Ovary (tissue), 9 donors: Measurements from ENCODE around the gene KLK10. TPM values are rescaled to one million over a fixed set of nuclear protein-coding genes. Genes with fewer than 3 reads are reported as not detected.

ENCODE experiments used
- DNase-seq, 5 donors: peaks; one replicate each; pipeline ENCODE4 v3.0.0-alpha.2; 2019 to 2020
- H3K27ac ChIP-seq, 2 donors: fragments of 200-600 bp; one replicate each; pipeline versions ENCODE4 v1.5.1 to v1.8.0; 2019 to 2022
- H3K27me3 ChIP-seq: fragments of 200-600 bp; one replicate; pipeline ENCODE4 v1.8.0; 2022
- H3K36me3 ChIP-seq: fragments of 200-600 bp; sonication (generic); one replicate; pipeline ENCODE4 v1.5.1; 2019
- H3K4me1 ChIP-seq: one replicate; pipeline ENCODE4 v1.8.1; 2013; ENCODE audit warnings: mild to moderate bottlenecking, moderate library complexity; ENCODE audit not compliant: insufficient read depth
- H3K4me3 ChIP-seq: fragments of 200-600 bp; sonication (generic); one replicate; pipeline ENCODE4 v1.5.1; 2017
- H3K9me3 ChIP-seq, 2 donors: fragments of 200-600 bp in 1 of 2; sonication (generic) in 1 of 2; one replicate each; pipeline versions ENCODE4 v1.5.1 to v1.8.1; 2013 to 2019; ENCODE audit warnings: mild to moderate bottlenecking in 1 of 2, moderate library complexity in 1 of 2
- CTCF ChIP-seq, 3 donors: fragments of 450-650 bp in 2 of 3; fragments of 200-600 bp in 1 of 3; IDR thresholded peaks; one replicate each; pipeline versions ENCODE4 v1.5.1 to v1.8.0; 2016 to 2022; ENCODE audit warnings: antibody characterized with exemption in 3 of 3, mild to moderate bottlenecking in 1 of 3
- EP300 ChIP-seq: sonication (generic); formaldehyde crosslinking; IDR thresholded peaks from one replicate; pipeline ENCODE4 v1.6.1; 2017; ENCODE audit warnings: antibody characterized with exemption
- POLR2A ChIP-seq: fragments of 450-650 bp; IDR thresholded peaks from one replicate; pipeline ENCODE4 v1.6.1; 2017; ENCODE audit warnings: antibody characterized with exemption, mild to moderate bottlenecking, moderate library complexity
- WGBS, 3 donors: extraction: QIAGEN DNeasy Blood & Tissue Kit in 1 of 3; methylation state at CpG; one replicate each; pipeline versions ENCODE4 v1.1.5 to v1.1.7; 2013 to 2017; 5-methylcytosine and 5-hydroxymethylcytosine counted together
- intact Hi-C, 4 donors: fragments of 100-400 bp; cut with DNase I; formaldehyde crosslinking; loops; one replicate each; pipeline versions ENCODE4 v1.11.0 to v1.15.1; 2022 to 2023
- polyA plus RNA-seq, 2 donors: library from polyadenylated mRNA; stranded (reverse); fragments of 200-250 nt in 1 of 2; fragments of 350-450 nt in 1 of 2; fragmentation: Illumina TruSeq in 1 of 2; extraction: RNeasy Lipid Tissue Mini Kit (QIAGEN cat#74804) in 1 of 2; gene quantifications; one replicate each; pipeline ENCODE4 v1.2.3, GENCODE V29; 2013 to 2014
- total RNA-seq, 7 donors: library from RNA; depleted of rRNA in 2 of 7; stranded (reverse); fragments of >200 nt in 2 of 7; fragmentation: NEBNext Ultra II Directional in 3 of 7; extraction: Animal tissue kit (Norgen Biotek cat#: 25700) in 3 of 7; gene quantifications; one replicate each; pipeline versions ENCODE4 v1.1.0 to v1.2.4, GENCODE V29; 2016 to 2023
- donor health status: DM: no; HTN: no; CAD: no; lungs with moderate emphysema.
- donor health status: DM: no; HTN: no; CAD: no.
- donor health status: Bipolar disorder and iron deficiency.
- donor health status: DM: yes; HTN: yes; CAD: no.
- donor health status: DM: no; HTN: no; CAD: no.
- donor health status: DM: yes; HTN: yes; CAD: no.

KLK10 gene
- total and polyA plus RNA-seq, 9 donors, result 6.9 to 59.1 (median 16.5) TPM

- H3K36me3 ChIP-seq, result no peaks in the 10 kb centered on the region
- no peak overlapping the region for H3K4me3 ChIP-seq
- no peak for TF ChIP-seq POLR2A
- no peak for TF ChIP-seq CTCF (IDR thresholded peaks at IDR 0.05)
- TF ChIP-seq EP300, result no peak
- intact Hi-C loops, result no loop called here
- H3K4me1 ChIP-seq, result no peaks in the 10 kb centered on the region
- H3K27me3 ChIP-seq, result no peaks in the 10 kb centered on the region
- no peak overlapping the region for H3K27ac ChIP-seq
- 74 to 78% (median 77%) methylated on average over 7 of the region's 7 CpGs for WGBS, 3 donors
- H3K9me3 ChIP-seq, result no peaks in the 10 kb centered on the region
- no peak for DNase-seq
Measured at GRCh38 chr19:51003316-51003715, 16.2 kb downstream of the KLK10 start.

GRCh38 chr19:51002542-51003311 is 16.8 kb downstream of the KLK10 start:
- no peaks in the 10 kb centered on the region for H3K9me3 ChIP-seq
- TF ChIP-seq CTCF (IDR thresholded peaks at IDR 0.05), result no peak
- TF ChIP-seq EP300, result no peak
- TF ChIP-seq POLR2A, result no peak
- no peaks in the 10 kb centered on the region for H3K4me1 ChIP-seq
- no peaks in the 10 kb centered on the region for H3K36me3 ChIP-seq
- no peak overlapping the region for H3K27ac ChIP-seq
- DNase-seq, result peak in 1 of 5 donors; percentile 28
- intact Hi-C loops, result no loop called here
- H3K27me3 ChIP-seq, result no peaks in the 10 kb centered on the region
- no peak overlapping the region for H3K4me3 ChIP-seq
- 50 to 66% (median 56%) methylated on average over 41 to 42 of the region's 42 CpGs for WGBS, 3 donors

- Histone ChIP-seq H3K4me1 (no peaks in the 10 kb centered on the region), H3K27me3 (no peaks in the 10 kb centered on the region), H3K27ac (no peak overlapping the region), H3K9me3 (no peaks in the 10 kb centered on the region), H3K36me3 (no peaks in the 10 kb centered on the region), H3K4me3 (no peak overlapping the region)
- no peak for TF ChIP-seq EP300
- intact Hi-C loops, result no loop called here
- DNase-seq, result no peak
- 8 to 20% (median 17%) methylated on average over 12 of the region's 12 CpGs for WGBS, 3 donors
Measured at GRCh38 chr19:51002089-51002532, 17.4 kb downstream of the KLK10 start.

- Histone ChIP-seq H3K9me3 (no peaks in the 10 kb centered on the region), H3K27me3 (no peaks in the 10 kb centered on the region), H3K4me3 (no peak within 1 kb of the TSS), H3K36me3 (no peaks in the 10 kb centered on the region), H3K27ac (no peak within 1 kb of the TSS), H3K4me1 (no peaks in the 10 kb centered on the region)
- TF ChIP-seq EP300 (no peak), POLR2A (no peak), CTCF (IDR thresholded peaks at IDR 0.05) (no peak)
- intact Hi-C loops, result no loop called here
- WGBS, 3 donors, result 11 to 18% (median 12%) methylated on average over 7 of the region's 7 CpGs
- no peak for DNase-seq
Measured at GRCh38 chr19:51001515-51001914, 18.0 kb downstream of the KLK10 start, which contains the start of gene KLK8. TSS of gene KLK8 (minus strand) at chr19:51001604. CDS start at chr19:51001167, 437 bp downstream.

- Histone ChIP-seq H3K27ac (no peak overlapping the region), H3K9me3 (no peaks in the 10 kb centered on the region), H3K27me3 (no peaks in the 10 kb centered on the region), H3K4me3 (no peak overlapping the region), H3K4me1 (no peaks in the 10 kb centered on the region), H3K36me3 (no peaks in the 10 kb centered on the region)
- TF ChIP-seq CTCF (IDR thresholded peaks at IDR 0.05), result no peak
- no peak for TF ChIP-seq EP300
- TF ChIP-seq POLR2A, result no peak
- DNase-seq, result no peak
- intact Hi-C loops, result no loop called here
- 17 to 21% (median 18%) methylated on average over 16 of the region's 16 CpGs for WGBS, 3 donors
Measured at GRCh38 chr19:51000981-51001380, 18.5 kb downstream of the KLK10 start.
